ENCODE data around the gene SLC16A8.

SLC16A8 gene

GRCh38 chr22:38029901-38030300 is 54.1 kb downstream of the SLC16A8 start:
- Histone ChIP-seq H3K27ac (no peak overlapping the region), H3K9ac (no peak overlapping the region), H3K4me1 (ENCODE audit: low read depth, poor library complexity, severe bottlenecking) (no peaks in the 10 kb centered on the region), H3K79me2 (ENCODE audit: insufficient read depth, low read depth) (no peaks in the 10 kb centered on the region), H3K4me2 (no peak overlapping the region), H3K4me3 (IDR thresholded peaks at IDR 0.05; ENCODE audit: insufficient read depth, low read depth, low read length) (no peak overlapping the region), H3K36me3 (ENCODE audit: insufficient read depth) (no peaks in the 10 kb centered on the region), H4K20me1 (ENCODE audit: insufficient read depth) (no peaks in the 10 kb centered on the region), H3K27me3 (ENCODE audit: insufficient read depth, low read depth) (peaks cover 6% of the 10 kb centered on the region), H2AFZ (ENCODE audit: low read depth) (no peak overlapping the region)
- TF ChIP-seq CTCF (conservative IDR thresholded peaks at IDR 0.05; ENCODE audit: low read depth, low read length), result no peak

- no peak overlapping the region for H3K27ac ChIP-seq
- H3K36me3 ChIP-seq (ENCODE audit: insufficient read depth), result no peaks in the 10 kb centered on the region
- H3K4me2 ChIP-seq, result no peak overlapping the region
- H2AFZ ChIP-seq (ENCODE audit: low read depth), result no peak overlapping the region
- no peaks in the 10 kb centered on the region for H3K4me1 ChIP-seq (ENCODE audit: low read depth, poor library complexity, severe bottlenecking)
- no peak overlapping the region for H3K9ac ChIP-seq
- no peak overlapping the region for H3K4me3 ChIP-seq (IDR thresholded peaks at IDR 0.05; ENCODE audit: insufficient read depth, low read depth, low read length)
- H3K79me2 ChIP-seq (ENCODE audit: insufficient read depth, low read depth), result no peaks in the 10 kb centered on the region
- no peaks in the 10 kb centered on the region for H4K20me1 ChIP-seq (ENCODE audit: insufficient read depth)
- TF ChIP-seq CTCF (conservative IDR thresholded peaks at IDR 0.05; ENCODE audit: low read depth, low read length), result no peak
- H3K27me3 ChIP-seq (ENCODE audit: insufficient read depth, low read depth), result peaks cover 6% of the 10 kb centered on the region
Observed at GRCh38 chr22:38029370-38029769, 54.6 kb downstream of the SLC16A8 start.

GRCh38 chr22:38028344-38029130 is 55.4 kb downstream of the SLC16A8 start:
- Histone ChIP-seq H3K4me1 (ENCODE audit: low read depth, poor library complexity, severe bottlenecking) (no peaks in the 10 kb centered on the region), H3K79me2 (ENCODE audit: insufficient read depth, low read depth) (no peaks in the 10 kb centered on the region), H3K27me3 (ENCODE audit: insufficient read depth, low read depth) (peaks cover 6% of the 10 kb centered on the region), H3K4me3 (IDR thresholded peaks at IDR 0.05; ENCODE audit: insufficient read depth, low read depth, low read length) (no peak overlapping the region), H3K36me3 (ENCODE audit: insufficient read depth) (no peaks in the 10 kb centered on the region), H2AFZ (ENCODE audit: low read depth) (no peak overlapping the region), H3K4me2 (no peak overlapping the region), H3K9ac (no peak overlapping the region), H4K20me1 (ENCODE audit: insufficient read depth) (no peaks in the 10 kb centered on the region), H3K27ac (no peak overlapping the region)
- TF ChIP-seq CTCF (conservative IDR thresholded peaks at IDR 0.05; ENCODE audit: low read depth, low read length), result no peak
